ENCODE results near the gene TNK2.
"Not testable (repeated sequence)": the region's sequence is repeated elsewhere in the genome, so short reads cannot be mapped to it uniquely, and the experiment has no call there.

TNK2 gene

DNA sequence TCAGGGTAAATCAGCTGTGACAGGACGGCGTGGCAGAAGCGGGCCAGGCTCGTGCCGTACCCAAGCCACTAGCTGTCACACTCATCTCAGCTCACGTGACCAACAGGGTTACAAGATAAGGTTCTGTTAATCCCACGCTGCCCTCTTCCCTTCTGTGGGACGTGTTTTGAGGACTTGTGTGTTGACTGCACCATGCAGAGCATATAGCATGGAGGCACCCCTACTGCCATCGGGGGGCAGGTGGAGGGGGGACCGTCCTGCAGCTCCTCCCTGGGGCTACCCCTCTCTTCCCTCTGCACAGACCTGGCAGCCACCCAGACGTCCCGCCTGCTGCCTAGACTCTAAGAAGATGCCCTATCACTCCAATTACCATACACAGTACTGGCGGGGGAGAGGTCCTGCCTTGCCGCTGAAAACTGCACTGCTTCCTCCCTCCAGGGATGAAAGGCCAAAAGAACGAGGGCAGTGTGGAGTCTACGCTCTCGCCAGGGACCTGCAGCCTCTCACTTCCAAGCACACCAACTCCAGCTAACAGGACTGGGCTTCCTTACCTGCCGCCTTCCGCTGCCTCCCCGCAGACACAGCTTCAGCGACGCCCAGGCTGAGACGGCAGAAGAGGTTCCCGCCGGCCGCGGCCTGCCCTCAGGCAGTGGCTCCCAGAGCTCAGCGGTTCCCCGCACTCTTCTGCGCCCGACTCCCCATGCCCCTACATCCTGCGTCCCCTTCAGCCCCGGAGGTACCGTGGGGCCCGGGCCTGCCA is at the start of gene TNK2:
Gene TNK2 (minus strand): TSS at position 618 of the 760 bp plus-strand sequence. CDS start 19,963 bp downstream, outside the sequence.
- DNase-seq, result peak; percentile 36

- no peak for DNase-seq
Measured at GRCh38 chr3:195956577-195956976, 48.2 kb upstream of the TNK2 start.

GRCh38 chr3:195955416-195955841 is 47.1 kb upstream of the TNK2 start:
- peak; percentile 45 for DNase-seq

DNA sequence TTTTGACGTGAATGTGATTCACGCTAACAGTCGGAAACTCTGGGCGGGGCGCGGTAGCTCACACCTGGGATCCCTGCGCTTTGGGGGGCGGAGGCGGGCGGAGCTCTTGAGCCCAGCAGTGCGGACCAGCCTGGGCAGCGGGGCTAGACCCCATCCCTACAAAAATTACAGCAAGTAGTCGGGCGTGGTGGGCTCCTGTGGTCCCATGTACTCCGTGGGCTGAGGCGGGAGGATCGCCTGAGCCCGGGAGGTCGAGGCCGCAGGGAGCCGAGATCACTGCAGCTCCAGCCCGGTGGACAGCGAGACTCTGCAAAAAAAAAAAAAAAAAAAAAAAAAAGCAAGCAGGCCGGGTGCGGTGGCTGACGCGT is 46.4 kb upstream of the TNK2 start:
- peak; percentile 54 for DNase-seq

DNA sequence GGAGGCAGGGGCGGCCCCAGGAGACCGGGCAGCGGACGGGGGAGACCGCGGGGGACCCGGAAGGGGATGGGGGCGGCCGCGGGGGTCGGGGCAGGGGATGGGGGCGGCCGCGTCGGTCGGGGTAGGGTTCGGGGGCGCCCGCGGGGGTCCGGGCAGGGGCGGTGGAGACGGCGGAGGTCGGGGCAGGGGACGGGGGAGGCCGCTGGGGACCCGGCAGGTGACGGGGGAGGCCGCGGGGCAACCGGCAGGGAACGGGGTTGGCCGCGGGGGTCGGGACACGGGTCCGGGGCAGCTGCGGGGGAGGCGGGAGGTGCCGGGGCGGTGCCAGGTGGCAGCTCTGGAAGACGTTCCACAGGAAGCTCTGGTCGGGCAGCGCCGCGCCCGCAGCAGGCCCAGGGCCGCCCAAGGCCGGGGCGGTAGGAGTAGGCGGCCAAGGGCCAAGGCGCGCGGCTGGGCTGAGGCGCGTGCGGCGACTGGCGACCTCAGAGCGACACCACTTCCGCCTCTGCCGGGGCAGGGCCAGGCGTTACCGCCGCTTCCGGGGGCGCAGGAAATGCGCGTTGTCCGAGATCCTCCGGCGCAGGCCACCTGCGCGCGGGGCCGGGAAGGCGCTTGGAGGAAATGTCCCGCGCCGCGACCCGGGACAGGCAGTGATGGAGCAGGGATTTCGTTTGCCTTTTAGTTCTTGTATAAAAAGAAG is 45.9 kb upstream of the TNK2 start:
- DNase-seq, result peak; percentile 68

- not testable (repeated sequence) for DNase-seq
Measured at GRCh38 chr3:195952590-195952989, 44.2 kb upstream of the TNK2 start.

GRCh38 chr3:195951443-195952177 is 43.3 kb upstream of the TNK2 start:
- not testable (repeated sequence) for DNase-seq

- not testable (repeated sequence) for DNase-seq
Measured at GRCh38 chr3:195950731-195951130, 42.4 kb upstream of the TNK2 start.

GRCh38 chr3:195950164-195950563 is 41.8 kb upstream of the TNK2 start:
- DNase-seq, result not testable (repeated sequence)

DNA sequence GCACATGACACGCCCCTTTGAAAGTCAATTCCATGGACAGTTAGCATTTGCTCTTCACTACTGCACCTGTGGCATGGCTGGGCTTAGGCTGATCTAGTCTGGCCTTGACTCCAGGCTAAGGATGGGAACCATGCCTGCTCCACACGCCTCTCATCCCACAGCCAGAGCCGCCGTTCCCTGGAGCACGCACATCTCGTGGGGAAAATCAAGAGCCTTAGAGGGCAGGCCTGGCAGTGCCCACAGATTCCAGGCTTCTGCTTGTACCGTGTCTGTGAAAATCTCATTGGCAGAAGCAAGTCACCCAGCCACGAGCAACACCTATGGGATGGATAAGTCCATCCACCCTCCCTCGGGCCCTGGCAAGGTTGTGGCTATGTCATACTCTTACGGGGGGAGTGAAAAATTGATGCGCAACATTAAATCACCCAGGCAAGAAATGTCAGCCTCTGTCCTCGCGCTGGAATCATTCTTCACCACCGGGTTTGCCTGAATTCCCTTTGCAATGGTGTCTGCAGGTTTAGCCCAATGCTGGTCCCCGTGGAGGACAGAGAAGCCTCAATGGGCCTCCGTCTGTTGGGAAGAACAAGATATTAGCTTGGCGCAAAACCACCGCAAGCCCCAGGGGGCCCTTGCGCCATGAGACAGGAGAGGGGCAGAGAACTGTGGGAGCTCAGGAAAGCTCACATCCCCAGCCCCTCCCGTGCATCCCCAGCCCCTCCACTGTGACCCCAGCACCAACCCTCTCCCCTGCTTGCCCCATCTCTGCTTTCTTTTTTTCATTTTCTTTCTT is 38.8 kb upstream of the TNK2 start:
- not testable (repeated sequence) for DNase-seq

- DNase-seq, result not testable (repeated sequence)
Measured at GRCh38 chr3:195941265-195941815, 33.0 kb upstream of the TNK2 start.

GRCh38 chr3:195940806-195941205 is 32.5 kb upstream of the TNK2 start:
- DNase-seq, result not testable (repeated sequence)

- DNase-seq, result not testable (repeated sequence)
Measured at GRCh38 chr3:195939526-195940470, 31.4 kb upstream of the TNK2 start.

DNA sequence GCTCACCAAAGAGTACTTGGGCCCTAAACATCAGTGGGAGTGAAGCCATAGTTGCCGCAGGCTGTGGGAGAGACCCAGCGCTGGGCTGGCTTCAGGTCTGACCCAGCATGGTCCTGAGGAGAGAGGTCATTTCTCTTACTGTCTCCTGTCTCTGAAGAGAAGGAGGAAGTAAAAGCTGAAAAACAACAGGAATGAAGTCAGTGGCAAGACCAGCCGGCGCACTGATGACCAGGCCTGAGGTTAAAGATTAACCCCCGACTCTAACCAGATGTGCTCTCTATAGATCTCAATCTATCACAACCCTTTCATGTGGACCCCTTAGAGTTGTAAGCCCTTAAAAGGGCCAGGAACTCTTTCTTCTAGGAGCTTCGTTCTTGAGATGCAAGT is 24.7 kb upstream of the TNK2 start:
- not testable (repeated sequence) for DNase-seq

DNA sequence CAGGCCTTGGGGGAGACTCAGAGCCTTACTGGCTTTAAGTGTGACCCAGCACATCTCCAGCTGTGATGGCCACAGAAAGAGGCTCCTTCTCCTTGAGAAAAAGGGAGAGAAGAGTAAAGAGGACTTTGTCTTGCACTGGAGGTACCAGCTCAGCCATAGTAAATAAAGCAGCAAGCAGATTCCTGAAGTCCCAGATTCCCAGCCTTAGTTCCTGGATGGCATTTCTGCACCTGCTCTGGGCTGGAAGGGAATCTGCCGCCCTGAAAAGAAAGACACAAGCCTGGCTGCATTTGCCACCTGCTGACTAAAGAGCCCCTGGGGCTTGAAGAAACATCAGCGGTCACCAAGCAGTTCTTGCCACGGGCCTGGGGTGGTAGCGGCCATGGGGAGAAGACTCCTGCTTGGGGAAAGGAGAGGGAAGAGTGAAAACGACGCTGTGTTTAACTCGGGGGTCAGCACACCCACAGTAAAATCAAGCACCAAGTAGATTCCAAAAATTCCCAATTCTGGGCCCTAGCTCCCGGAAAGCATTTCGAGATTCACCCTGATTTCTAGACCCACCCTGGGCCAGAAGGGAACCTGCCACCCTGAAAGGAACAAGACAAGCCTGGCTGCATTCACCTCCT is 24.2 kb upstream of the TNK2 start:
- no peak for DNase-seq

GRCh38 chr3:195931582-195932273 is 23.4 kb upstream of the TNK2 start:
- no peak for DNase-seq

DNA sequence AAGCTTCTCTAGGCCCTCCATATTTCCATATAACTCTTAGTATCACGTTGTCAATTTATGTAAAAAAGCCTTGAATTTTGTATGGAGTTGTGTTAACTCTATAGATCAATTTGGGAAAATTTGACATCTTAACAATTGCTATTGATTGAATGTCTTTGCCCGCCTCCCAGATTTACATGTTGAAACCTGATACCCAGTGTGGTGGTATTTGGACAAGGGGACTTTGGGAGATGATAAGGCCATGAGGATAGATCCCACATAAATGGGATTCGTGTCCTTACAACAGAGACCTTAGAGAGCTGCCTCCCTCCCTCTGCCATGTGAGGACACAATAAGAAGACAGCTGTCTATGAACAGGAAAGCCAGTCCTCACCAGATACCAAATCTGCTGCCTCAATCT is 21.1 kb upstream of the TNK2 start:
- DNase-seq, result no peak

GRCh38 chr3:195921334-195921791 is 13.0 kb upstream of the TNK2 start:
- DNase-seq, result no peak

GRCh38 chr3:195918176-195918575 is 9.8 kb upstream of the TNK2 start:
- no peak for DNase-seq

DNA sequence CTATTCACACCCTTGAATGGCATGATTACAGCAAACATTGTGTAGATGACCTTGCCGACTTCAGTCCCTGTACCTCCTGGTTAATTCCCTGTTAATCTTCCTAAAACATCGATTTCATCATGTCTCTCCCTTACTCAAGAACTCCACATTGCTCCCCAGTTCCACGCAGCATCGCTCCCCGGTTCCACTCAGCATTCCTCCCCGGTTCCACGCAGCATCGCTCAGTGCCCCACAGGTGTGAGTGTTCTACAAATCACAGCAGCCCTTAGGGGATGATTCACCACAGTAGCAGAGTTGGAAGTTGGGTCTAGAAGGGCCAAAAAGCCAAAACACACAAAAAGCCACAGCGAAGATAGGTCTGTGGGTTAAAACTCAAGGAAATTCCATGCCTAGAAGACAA is 8.6 kb upstream of the TNK2 start:
- DNase-seq, result no peak

All from stimulated activated CD4-positive, alpha-beta T cell treated with anti-CD3 and anti-CD28 coated beads, Interleukin-12 subunit alpha, Interleukin-12 subunit beta, amount 100 ng/mL, for 4 hours (primary cell).